Heart right ventricle (tissue), 16 donors: ENCODE data around the gene FAT2. TPM values are rescaled to one million over a fixed set of nuclear protein-coding genes. Genes with fewer than 3 reads are reported as not detected.

Experiments
- ATAC-seq, 8 donors: fragments of 200-7000 bp; cut with Tn5 transposase; one replicate each; pipeline ENCODE4 v1.9.1; 2020; ENCODE audit warnings: mild to moderate bottlenecking in 8 of 8, moderate library complexity in 8 of 8, moderate number of reproducible peaks in 1 of 8
- DNase-seq, 2 donors: peaks; one replicate each; pipeline ENCODE4 v3.0.0-alpha.2; 2020
- H3K27ac ChIP-seq, 10 donors: fragments of 200-600 bp; sonication (generic) in 2 of 10; one replicate each; pipeline versions ENCODE4 v1.5.0 to v1.8.0; 2020 to 2022; ENCODE audit warnings: mild to moderate bottlenecking in 3 of 10
- H3K27me3 ChIP-seq, 7 donors: fragments of 200-600 bp; one replicate each; pipeline ENCODE4 v1.8.0; 2021 to 2022; ENCODE audit warnings: mild to moderate bottlenecking in 2 of 7
- H3K36me3 ChIP-seq, 9 donors: fragments of 200-600 bp; sonication (generic) in 1 of 9; one replicate each; pipeline versions ENCODE4 v1.5.0 to v1.8.0; 2020 to 2022; ENCODE audit warnings: mild to moderate bottlenecking in 2 of 9
- H3K4me1 ChIP-seq, 9 donors: fragments of 200-600 bp; sonication (generic) in 1 of 9; one replicate each; pipeline versions ENCODE4 v1.5.0 to v1.8.0; 2020 to 2022; ENCODE audit warnings: mild to moderate bottlenecking in 4 of 9
- H3K4me3 ChIP-seq, 10 donors: fragments of 200-600 bp; sonication (generic) in 2 of 10; one replicate each; pipeline versions ENCODE4 v1.5.0 to v1.8.0; 2020 to 2022; ENCODE audit warnings: mild to moderate bottlenecking in 7 of 10, moderate library complexity in 2 of 10
- H3K9me3 ChIP-seq, 11 donors: fragments of 200-600 bp in 10 of 11; sonication (generic) in 2 of 11; one replicate each; pipeline versions ENCODE4 v1.5.0 to v1.8.0; 2013 to 2022; ENCODE audit warnings: mild to moderate bottlenecking in 2 of 11, control low read depth in 1 of 11, moderate library complexity in 1 of 11
- whole genome bisulfite sequencing, 2 donors: extraction: QIAGEN DNeasy Blood & Tissue Kit; methylation state at CpG; one replicate each; pipeline ENCODE4 v1.1.7; 2013; ENCODE audit warnings: inconsistent platforms in 1 of 2; 5-methylcytosine and 5-hydroxymethylcytosine counted together
- intact Hi-C, 10 donors: fragments of 100-400 bp; cut with DNase I; formaldehyde crosslinking; loops; one replicate each; pipeline versions ENCODE4 v1.11.1 to v1.14.2; 2022
- polyA plus RNA-seq, 2 donors: library from polyadenylated mRNA; stranded (reverse); fragments of 200-250 nt; gene quantifications; one replicate each; pipeline ENCODE4 v1.2.3, GENCODE V29; 2013
- total RNA-seq, 10 donors: library from RNA; stranded (reverse); fragmentation: NEBNext Ultra II Directional in 3 of 10; extraction: Animal tissue kit (Norgen Biotek cat#: 25700) in 3 of 10; gene quantifications; one replicate each; pipeline versions ENCODE4 v1.2.1 to v1.2.4, GENCODE V29; 2021 to 2023
- TF ChIP-seq, protein P1 (sequence below), 9 donors: fragments of 200-600 bp; sonication (generic) in 2 of 9; IDR thresholded peaks; one replicate each; pipeline versions ENCODE4 v1.5.0 to v1.8.0; 2021 to 2022; ENCODE audit warnings: antibody characterized with exemption in 9 of 9, mild to moderate bottlenecking in 5 of 9, moderate library complexity in 1 of 9
- donor health status: Arrhythmogenic right ventricular cardiomyopathy.
- donor health status: ischemic (EF 13 %, LVEDD 7.1; RV severe dilation, severe dysfunction).
- donor health status: healthy with polysubstance abuse.
- donor health status: DM: no; HTN: yes; CAD: no.
- donor health status: DM: no; HTN: no; CAD: no.
- donor health status: ischemic (EF 25% LVEDD 6.9; RV normal size, moderate dysfunction).
- donor health status: ischemic (EF 25% LVEDD 5.7; RV mildly dilated, moderate dysfunction).
- donor health status: healthy.
- donor health status: DM: yes; HTN: yes; CAD: no.
- donor health status: Ischemic cardiomyopathy.
- donor health status: ischemic (EF 35%, LVEDD 5.7; RV mildly dilated, moderate dysfunction).
- donor health status: nonischemic (EF 11% LVEDD 7.7; RV severe dilation, severe dysfunction).
- donor health status: DM: yes; HTN: yes; CAD: no.
- donor health status: PGD.
- donor health status: ischemic (EF 29% LVEDD 5.4; RV normal size, mild dysfunction).
- donor health status: nonischemic (EF 23%, LVEDD 6.1; RV moderate dilation, normal function).

FAT2 gene
- total and polyA plus RNA-seq, 12 donors: 0.01 to 0.13 (median 0.02) TPM; not detected in 4

DNA sequence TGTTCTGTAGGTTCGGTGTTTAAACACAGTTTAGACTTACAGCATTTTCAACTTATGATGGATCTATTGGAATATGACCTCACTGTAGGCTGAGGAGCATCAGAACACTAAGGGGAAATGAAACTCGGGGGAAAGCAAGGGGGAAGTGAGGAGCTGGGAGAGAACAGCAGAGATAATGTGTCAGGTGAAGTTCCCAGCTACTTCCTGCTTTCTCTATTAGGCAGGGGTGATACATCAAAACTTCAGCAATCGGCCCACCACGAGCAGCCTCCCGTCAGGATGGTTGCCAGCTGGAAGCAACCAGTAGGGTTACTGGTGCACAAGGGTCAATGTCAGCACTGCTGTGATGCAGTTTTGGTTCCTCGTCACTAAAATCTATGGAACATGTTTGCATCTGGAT, 34.3 kb downstream of the FAT2 start:
- Histone ChIP-seq H3K36me3 (no peaks in the 10 kb centered on the region), H3K27ac (no peak overlapping the region), H3K4me1 (peaks cover 0 to 4% (median 0%) of the 10 kb centered on the region in 9 donors), H3K4me3 (no peak overlapping the region), H3K9me3 (no peaks in the 10 kb centered on the region), H3K27me3 (peaks cover 0 to 11% (median 0%) of the 10 kb centered on the region in 7 donors)
- TF ChIP-seq, protein P1, sequence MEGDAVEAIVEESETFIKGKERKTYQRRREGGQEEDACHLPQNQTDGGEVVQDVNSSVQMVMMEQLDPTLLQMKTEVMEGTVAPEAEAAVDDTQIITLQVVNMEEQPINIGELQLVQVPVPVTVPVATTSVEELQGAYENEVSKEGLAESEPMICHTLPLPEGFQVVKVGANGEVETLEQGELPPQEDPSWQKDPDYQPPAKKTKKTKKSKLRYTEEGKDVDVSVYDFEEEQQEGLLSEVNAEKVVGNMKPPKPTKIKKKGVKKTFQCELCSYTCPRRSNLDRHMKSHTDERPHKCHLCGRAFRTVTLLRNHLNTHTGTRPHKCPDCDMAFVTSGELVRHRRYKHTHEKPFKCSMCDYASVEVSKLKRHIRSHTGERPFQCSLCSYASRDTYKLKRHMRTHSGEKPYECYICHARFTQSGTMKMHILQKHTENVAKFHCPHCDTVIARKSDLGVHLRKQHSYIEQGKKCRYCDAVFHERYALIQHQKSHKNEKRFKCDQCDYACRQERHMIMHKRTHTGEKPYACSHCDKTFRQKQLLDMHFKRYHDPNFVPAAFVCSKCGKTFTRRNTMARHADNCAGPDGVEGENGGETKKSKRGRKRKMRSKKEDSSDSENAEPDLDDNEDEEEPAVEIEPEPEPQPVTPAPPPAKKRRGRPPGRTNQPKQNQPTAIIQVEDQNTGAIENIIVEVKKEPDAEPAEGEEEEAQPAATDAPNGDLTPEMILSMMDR (IDR thresholded peaks at IDR 0.05): no peak
- no peak for DNase-seq
- intact Hi-C loops: no loop called here
- 59 to 64% methylated on average over 6 of the region's 6 CpGs for WGBS, 2 donors
- no peak for ATAC-seq

DNA sequence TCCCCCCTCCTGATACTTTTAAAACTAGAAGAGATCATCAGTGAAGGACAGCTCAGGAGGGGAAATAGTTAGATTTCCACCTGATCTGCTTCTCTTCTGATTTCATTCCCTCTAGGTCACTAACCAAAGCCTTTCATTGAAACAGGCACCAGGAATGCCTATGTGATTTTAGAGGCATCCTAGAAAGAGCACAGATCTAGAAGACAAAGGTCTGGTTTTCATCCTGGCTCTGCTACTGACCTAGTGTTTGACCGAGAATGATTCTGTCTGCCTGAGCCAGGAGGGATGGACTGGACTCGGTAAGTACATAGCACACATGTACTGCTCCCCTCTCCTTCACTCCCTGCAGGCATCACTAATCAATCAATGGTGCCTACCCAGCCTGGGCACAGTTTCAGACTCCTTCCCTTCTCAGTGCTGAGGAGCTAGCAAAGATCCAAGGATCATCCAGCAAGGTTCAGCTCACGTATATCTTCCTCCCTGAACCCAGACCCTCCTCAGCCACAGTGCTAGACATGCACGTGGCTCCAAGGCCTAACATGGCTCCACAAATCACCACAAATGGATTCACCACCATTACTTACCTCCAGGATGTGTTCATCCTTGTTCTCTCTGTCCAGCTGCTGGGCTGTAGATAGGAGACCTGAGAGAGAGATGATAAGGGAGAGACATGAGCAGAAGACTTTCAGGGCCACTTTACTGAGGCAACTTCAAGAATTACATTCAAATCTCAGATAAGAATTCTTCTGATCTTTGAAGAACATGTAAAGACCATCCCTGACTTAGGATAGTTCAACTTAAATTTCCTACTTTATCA, 35.2 kb downstream of the FAT2 start:
- Histone ChIP-seq H3K9me3 (no peaks in the 10 kb centered on the region), H3K4me1 (peaks cover 0 to 4% (median 0%) of the 10 kb centered on the region in 9 donors), H3K27ac (no peak overlapping the region), H3K4me3 (no peak overlapping the region), H3K27me3 (peaks cover 0 to 11% (median 0%) of the 10 kb centered on the region in 7 donors), H3K36me3 (no peaks in the 10 kb centered on the region)
- ATAC-seq (no peak), DNase-seq (no peak)
- TF ChIP-seq, protein P1 (IDR thresholded peaks at IDR 0.05): no peak
- 84 to 85% methylated on average over 4 of the region's 4 CpGs for WGBS, 2 donors
- intact Hi-C loops: no loop called here

DNA sequence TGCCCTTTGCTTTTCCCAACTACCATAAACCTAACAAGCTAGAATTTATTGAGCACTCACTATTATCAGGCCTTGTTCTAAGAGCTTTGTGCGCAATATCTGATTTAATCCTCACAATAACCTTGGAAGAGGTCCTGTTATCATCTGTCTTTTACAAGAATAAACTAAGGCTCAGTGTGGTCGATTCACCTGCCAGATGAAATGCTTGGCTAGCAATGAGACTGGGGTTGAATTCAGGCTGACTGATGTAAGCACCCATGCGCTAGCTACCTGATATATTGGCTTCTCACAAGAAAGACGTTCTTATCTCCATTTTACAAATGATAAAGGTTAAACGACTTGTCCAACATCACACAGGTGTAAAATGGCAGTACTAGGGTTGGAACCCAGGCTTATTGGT, 37.4 kb downstream of the FAT2 start:
- Histone ChIP-seq H3K4me3 (no peak overlapping the region), H3K4me1 (peaks cover 0 to 4% (median 0%) of the 10 kb centered on the region in 9 donors), H3K27ac (no peak overlapping the region), H3K36me3 (no peaks in the 10 kb centered on the region), H3K9me3 (no peaks in the 10 kb centered on the region), H3K27me3 (no peaks in the 10 kb centered on the region)
- intact Hi-C loops: no loop called here
- TF ChIP-seq, protein P1 (IDR thresholded peaks at IDR 0.05): no peak
- no peak for DNase-seq
- no peak for ATAC-seq
- 73 to 78% methylated on average over 5 of the region's 5 CpGs for WGBS, 2 donors

DNA sequence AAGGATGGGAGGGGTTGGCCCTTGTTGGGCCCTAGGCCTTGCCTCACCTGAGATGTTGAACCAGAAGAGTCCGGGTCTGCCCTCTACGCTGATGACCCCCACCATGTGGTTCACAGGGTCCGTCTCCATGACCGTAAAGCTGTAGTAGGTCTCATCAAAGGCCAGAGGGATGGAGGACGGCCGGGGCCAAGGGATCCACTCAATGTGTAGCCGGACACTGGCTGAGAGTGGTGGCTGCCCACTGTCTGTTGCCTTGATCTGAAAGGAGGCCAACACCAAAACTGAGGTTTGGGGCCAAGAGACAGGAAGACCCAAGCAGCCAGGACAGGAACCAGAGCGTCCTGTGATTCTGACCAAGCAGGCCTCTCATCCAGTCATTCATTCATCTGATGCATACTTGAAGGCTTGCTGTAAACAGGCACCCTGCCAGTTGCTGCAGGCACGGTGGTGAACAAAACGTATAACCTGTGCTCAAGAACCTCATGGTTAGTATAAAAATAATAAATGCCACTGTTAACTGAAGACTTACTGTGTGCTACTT, 37.9 kb downstream of the FAT2 start:
- no peaks in the 10 kb centered on the region for H3K36me3 ChIP-seq
- DNase-seq (no peak), ATAC-seq (no peak)
- no peak overlapping the region for H3K4me3 ChIP-seq
- TF ChIP-seq, protein P1 (IDR thresholded peaks at IDR 0.05): no peak
- 94 to 95% methylated on average over 10 of the region's 10 CpGs for WGBS, 2 donors
- no peaks in the 10 kb centered on the region for H3K9me3 ChIP-seq
- H3K4me1 ChIP-seq: peaks cover 0 to 4% (median 0%) of the 10 kb centered on the region in 9 donors
- intact Hi-C loops: no loop called here
- H3K27ac ChIP-seq: no peak overlapping the region
- H3K27me3 ChIP-seq: no peaks in the 10 kb centered on the region
